GM21528 (cell line): Measurements from ENCODE around the gene ADARB1.

ENCODE experiments used
- ATAC-seq: cut with Tn5 transposase; IDR thresholded peaks from one replicate; pipeline ENCODE4 v1.9.1; 2021; ENCODE audit warnings: mild to moderate bottlenecking, moderate library complexity; ENCODE audit not compliant: unreplicated experiment, low FRiP score

The ADARB1 gene

DNA sequence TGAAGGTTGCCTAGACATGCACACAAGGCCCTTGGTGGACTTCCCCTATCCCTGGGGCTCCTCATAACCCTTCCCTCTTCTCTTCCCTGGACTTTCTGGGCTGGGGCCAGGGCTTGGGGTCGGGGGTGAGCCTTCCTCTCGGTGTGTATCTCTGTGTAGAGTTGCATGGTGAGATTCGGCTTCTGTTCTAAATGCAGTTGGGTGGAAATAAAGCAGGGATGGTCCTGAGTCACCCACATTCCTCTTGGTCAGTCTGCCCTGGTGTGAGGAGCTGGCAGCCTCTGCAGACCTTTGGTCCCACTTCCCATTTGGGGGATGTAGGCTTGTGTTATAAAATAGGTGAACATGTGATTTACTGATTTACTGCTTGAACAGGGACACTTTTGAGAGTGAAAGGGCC is 38.0 kb downstream of the ADARB1 start:
- ATAC-seq, result no peak

DNA sequence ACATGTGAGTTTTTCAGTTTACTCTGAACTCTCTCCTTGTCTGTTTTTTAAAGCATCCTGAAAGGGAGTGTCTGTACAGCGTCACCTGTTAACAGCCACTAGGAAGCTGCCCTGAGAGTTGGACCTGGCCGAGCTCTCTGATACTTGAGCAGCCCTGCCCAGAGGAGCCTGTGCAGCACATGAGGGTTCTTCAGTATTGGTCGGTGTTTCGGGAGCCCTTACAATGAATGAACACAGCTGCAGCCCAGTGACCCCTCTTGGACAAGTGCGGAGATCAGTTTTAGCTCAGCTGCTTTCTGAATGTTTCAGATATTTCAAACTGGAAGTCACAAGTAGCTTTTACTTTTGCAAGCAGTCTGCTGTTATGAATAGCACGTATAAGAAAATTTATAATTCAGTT is 39.2 kb downstream of the ADARB1 start:
- no peak for ATAC-seq

DNA sequence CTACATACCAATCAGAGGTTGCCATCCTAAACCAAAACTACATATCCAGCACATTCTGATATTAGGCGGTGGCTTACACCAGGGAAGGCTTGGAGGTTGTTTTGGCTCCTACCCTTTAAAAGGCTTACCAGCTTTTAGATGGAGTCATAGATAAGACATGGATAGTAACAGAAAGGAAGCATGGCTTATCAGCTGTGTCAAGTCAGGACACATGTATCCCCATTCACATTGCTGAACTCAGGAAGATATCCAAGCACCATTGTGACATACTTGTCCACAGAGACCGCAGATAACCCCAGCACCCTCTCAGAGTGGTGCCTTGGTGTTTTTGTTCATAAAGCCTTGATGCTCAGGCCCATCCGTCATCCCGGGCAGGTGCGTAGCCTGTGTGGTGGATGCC is 39.7 kb downstream of the ADARB1 start:
- no peak for ATAC-seq

DNA sequence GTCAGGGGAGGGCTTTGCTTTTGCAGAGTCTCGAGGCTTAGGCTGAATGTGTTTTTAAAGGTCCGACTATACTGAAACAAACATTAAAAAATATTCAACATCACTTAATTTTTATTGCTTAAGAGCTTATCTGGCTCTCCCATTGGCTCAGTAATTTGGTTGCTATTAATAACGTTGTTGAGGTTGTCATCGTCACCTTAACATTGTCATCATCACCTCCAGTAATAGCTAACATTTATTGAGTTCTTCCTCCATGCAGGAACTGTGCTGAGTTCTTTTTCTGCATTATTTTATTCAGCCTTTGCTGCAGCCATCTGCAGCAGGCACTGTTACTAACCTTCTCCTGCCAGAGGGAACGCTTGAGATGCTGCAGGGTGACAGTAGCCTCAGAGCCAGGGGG is 40.1 kb downstream of the ADARB1 start:
- no peak for ATAC-seq

DNA sequence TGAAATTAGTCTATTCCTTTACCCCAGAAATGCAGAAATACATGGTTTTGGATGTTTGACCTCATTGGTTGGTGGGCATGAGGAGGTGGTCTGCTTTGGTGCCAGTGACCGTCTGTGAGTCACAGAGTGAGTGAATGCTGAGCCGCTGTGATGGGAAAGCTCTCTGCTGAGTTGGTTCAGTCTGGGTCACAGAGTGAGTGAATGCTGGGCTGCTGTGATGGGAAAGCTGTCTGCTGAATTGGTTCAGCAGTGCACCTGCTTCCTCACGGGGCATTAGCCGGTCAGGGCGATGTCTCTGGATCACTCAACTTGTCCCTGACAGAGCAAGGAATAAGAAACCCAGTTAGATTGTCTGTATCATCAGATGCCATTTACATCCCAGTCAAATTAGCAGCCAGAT is 40.8 kb downstream of the ADARB1 start:
- ATAC-seq, result no peak

DNA sequence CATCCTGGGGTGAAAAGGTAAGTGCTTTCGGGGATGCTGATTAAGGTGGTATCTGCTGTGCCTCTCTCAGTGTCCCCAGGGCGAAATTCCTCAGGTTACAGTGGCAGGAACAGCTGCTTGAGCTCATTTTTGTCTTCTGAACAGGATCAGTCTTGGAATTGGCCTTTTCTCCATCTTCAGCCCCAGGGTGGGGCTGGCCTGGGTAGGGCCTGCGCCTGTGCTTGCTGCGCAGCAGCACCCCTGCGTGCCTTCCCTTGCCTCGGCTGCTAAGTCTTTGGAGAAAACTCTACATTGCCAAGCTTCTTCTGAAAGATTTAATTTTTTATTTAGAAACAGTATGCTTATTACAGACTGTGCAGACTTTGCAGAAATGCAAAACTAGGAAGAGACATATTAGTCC is 41.7 kb downstream of the ADARB1 start:
- no peak for ATAC-seq

DNA sequence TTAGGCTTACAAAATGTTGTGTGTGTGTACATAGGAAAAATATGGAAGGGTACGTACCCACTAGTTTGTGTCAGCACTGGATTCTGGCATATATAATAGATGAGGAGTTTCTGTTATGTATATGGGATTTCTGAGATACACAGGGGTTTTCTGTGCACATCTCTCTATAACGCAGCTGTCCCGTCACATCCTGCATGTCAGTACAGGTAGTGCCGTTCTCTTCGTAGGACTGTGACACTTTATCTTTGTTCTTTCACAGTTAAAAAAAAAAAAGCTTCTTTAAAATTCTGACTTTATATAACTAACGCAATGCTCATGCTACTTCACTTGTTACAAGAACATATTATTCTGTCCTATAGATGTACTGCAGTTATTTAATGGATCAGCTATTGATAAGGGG is 42.9 kb downstream of the ADARB1 start:
- no peak for ATAC-seq

DNA sequence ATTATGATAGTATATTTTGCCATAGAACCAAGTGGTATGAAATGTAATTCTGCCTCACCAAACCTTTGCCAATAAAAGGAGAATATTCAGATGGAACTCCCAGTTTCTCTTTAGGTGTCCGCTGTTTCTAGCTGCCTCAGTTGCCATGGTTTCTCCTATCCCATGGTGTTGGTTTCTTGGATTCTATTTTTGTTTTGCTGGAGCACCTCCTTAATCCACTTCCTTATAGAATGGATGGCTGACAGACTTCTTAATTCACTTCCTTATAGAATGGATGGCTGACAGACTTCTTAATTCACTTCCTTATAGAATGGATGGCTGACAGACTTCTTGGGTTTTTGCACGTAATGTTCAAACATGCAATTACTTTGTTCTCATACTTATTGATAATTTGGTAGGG is 43.7 kb downstream of the ADARB1 start:
- no peak for ATAC-seq

DNA sequence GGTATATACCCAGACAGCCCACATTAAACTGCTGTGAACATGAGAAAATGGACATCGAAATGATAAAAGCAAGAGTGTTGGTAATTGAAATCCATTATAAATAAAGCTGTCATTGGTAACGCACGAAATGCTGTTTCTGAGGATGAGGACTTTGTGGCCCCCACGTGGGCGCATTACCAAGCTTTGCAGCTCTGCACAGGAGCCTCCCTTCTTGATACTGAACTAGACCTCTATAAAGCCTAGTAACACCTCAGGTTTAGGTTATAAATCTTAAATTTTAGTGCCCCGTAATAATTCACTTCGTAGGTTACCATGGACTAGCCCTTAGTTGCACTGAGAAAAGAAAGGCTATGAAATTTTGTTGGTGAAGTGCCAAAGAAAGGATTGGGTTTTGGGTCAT is 45.4 kb downstream of the ADARB1 start:
- ATAC-seq, result no peak

DNA sequence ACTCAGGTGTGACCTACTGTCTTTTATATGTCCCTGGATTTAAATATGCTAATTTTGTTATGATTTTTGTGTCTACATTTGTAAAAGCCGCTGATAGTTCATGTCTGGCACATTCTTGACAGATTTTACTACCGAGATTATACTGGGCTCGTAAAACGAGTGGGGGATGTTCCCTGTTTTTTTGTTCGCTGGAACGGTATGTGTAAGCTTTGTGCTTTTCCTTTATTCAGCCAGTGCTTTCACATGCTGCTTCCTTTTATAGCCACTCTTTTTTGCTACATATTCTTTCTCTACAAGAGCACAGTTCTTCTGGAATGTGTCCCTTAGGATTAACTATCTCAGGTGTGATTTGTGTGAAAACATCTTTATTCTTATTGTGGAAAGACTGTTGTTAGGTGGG is 46.6 kb downstream of the ADARB1 start:
- ATAC-seq, result no peak

DNA sequence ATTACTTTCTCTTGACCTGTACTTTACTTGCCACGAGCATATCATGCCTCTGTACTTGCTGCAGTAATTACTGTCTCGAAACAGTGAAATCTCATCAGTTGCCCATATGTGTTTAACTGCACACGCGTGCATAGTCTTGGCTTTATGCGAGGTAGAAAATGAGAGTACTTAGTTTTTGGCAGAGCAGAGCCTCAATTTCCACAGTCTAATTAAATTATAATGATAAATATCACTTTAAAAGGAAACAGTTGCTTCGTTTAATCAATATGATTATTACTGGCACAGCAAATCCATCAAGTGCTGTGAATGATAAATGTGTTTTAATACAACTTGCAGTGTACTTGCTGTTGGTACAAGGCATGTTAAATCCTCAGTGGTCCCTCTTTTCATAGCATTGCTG is 47.6 kb downstream of the ADARB1 start:
- no peak for ATAC-seq

DNA sequence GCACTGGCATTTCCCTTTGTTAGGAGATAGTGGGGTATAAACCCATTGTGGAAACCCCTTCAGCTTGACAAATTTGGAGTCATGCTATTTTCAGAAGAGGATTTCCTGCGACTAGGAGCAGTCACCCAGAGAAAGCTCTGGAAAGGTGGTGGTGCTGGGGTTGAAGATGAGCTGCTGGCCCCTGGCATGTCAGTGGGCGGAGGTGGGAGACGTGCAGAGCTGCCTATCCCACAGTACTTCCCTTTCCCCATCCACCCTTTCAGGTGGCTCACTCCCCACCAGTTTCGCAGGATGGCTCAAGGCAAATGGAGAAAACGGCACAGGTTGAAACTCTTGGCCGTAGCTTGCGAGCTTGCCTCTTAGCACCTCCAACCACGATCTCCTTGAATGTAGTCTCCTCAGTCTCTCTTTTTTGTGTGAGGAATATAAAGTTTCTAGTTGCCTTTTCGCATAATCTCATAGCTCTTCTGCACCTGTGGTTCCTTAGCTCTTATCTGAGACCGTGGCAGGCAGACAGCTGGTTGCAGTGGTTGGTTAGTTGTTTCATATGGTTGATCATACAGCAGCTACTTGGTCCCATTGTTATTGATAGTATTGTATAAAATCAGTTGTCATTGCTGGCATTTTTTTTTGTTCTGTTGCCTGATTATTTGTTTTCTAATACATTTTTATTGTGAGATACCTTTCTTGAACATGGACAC is 48.2 kb downstream of the ADARB1 start:
- no peak for ATAC-seq

DNA sequence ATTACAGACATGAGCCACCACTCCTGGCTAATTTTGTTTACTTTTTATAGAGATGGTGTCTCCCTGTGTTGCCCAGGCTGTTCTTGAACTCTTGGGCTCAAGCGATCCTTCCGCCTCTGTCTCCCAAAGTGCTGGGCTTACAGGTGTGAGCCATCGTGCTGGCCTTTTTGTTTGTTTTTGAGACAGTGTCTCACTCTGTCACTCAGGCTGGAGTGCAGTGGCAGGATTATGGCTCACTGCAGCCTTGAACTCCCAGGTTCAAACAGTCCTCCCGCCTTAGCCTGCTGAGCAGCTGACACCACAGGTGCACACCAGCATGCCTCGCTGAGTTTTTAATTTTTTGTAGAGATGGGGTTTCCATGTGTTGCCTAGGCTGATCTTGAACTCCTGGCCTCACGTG is 49.1 kb downstream of the ADARB1 start:
- ATAC-seq, result no peak

DNA sequence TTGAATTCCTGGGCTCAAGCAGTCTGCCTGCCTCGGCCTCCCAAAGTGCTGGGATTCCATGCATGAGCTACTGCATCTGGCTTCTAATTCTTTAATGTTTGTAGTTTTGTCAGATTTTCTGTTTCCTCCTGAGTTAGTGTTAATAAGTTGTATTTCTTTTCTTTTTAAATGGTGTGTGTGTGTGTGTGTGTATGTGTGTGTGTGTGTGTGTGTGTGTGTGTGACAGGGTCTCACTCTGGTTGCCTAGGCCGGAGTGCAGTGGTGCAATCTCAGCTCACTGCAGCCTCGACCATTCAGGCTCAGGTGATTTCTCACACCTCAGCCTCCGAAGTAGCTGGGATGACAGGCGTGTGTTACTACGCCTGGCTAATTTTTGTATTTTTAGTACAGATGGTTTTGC is 50.2 kb downstream of the ADARB1 start:
- ATAC-seq, result no peak

DNA sequence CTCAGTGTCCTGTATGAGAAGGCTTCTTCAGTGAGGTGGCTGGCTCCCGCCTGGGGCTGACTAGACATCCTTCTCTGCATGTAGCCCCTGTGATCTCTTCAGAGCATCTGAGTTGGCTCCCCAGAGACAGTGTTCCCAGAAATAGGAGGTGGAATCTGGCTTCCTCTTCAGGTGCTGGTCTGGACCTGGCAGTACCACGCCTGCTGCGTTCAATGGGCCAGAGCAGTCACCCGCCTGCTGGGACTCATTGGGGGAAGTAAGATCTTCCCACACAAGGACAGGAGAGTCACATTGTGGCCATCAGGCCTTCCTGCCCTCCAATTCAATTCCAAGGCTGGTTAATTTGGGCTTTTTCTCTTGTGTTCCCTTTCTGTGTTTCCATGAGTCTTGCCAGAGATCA is 51.0 kb downstream of the ADARB1 start:
- ATAC-seq, result no peak

DNA sequence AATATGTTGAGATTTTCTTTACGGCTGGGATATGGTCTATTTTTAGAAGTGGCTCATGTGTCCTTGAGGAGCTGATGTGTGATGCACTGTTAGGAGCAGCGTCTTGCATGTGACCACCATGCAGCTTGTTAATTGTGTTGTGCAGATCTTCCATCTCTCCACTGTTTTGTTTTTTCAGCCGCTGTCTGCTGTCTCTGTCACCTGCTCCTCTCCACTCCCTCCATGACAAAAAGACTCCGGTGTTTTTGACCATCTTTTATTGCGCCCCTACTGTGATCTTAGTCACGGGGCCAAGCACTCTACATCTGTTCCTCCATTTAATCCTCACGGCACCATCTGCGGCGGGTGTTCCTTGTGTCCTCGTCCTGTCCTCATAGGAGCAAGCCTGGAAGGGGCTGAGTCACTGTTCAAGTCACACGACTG is 51.8 kb downstream of the ADARB1 start:
- ATAC-seq, result no peak

DNA sequence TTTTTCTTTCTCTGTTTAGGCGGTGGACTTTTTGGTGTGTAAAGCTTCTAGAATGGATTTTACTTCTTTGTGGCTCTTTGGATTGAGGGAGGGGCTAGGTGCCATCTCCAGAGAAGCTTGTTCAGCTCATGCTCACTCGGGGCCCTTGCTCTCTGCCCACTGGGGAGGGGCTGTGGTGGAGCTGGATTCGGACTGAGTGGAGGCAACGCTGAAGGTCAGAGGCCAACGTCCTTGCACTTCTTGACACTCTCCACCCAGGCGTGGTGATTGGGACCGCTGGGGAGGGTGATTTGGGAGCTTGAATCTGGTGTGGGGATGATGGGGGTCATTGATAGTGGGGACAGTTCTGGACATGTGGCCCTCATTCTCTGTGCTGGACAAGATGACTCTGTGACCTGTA is 52.6 kb downstream of the ADARB1 start:
- no peak for ATAC-seq

DNA sequence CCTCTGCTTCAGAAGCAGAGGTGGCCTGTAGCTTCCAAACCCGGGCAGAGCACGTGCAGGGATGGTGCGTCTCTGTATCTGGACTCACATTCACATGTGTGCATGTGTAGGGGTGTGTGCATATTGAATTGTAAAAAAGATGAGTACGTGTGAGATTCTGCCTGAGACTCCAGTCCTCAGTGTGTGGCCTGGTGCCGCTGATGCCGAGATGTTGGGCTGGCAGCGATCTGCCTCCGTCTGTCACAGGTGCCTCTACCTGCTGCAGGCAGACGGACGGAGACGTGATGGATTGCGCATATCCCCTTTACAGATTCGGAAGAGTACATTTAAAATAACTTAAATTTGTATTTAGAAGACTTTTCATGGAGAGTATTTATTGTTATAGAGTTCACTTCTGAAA is 53.6 kb downstream of the ADARB1 start:
- no peak for ATAC-seq

DNA sequence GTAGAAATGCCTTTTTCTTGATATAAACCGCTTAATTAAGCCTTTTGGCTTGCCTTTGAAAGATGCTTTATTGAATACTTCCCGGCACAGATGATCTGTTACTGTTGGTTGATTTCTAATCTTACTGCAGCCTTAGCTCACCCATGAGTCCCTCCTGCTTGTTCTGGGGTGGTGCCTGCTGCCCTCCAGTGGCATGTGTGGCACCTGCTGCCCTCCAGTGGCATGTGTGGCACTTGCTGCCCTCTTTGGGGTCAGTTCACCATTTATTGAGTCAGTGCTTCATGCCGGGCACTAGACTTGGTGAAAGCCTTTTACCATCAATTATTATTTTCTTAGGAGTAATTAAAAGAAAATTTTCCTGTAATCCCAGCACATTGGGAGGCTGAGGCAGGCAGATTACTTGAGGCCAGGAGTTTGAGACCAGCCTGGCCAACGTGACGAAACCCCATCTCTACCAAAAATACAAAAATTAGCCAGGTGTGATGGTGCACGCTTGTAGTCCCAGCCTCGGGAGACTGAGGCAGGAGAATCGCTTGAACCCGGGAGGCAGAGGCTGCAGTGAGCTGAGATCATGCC is 54.3 kb downstream of the ADARB1 start:
- no peak for ATAC-seq

DNA sequence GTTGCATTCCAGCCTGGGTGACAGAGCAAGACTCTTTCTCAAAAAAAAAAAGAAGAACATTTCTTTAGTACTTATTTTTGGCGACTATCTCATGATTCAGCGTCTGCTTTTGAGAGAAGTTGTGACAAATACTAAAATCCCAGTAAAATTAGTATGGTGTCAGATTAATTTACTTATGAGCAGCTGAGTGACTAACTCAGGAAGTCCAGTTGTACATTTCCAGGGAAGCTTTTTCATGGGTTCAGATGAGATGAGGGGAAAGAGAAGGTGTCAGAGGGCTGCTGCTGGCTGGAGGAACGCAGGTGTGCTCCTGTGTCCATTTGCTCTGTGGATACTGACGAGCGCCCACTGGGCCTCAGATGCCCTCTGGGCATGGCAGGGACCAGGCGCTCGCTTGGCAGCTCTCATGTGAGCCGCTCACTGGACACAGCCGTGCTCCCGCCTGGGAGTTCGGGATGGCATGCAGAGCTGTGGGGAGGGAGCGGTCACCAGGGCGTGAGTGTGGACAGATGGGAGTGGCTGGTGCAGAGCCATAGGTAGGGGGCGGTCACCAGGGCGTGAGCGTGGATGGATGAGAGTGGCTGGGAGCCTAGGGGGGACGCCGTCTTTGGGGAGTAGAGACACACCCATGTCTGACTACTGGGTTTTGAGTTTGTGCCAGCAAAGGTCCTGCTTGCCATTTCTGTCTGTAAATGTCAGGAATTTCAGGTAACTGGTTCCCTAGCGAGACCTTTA is 55.0 kb downstream of the ADARB1 start:
- no peak for ATAC-seq

DNA sequence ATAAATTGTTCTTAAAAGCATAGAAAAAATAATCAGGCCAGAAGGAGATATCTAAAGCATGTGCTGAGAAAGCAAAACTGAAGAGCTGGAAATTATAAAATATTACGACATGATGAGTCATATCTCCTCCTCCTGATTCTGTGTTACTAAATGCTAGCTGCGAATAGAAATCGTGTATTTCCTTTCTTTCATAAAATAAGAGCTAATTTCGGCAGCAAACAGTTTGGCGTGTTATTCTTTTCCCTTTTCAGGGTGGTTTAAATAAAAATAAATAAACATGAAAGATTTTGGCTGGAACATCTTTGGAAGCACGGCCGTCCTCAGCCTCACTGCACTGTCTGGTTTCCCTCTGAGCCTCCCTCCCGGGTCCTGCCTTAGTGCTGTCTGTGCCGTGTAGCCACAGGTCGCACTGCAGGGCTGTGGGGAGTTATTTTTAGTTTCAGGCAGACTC is 56.0 kb downstream of the ADARB1 start:
- ATAC-seq, result no peak

DNA sequence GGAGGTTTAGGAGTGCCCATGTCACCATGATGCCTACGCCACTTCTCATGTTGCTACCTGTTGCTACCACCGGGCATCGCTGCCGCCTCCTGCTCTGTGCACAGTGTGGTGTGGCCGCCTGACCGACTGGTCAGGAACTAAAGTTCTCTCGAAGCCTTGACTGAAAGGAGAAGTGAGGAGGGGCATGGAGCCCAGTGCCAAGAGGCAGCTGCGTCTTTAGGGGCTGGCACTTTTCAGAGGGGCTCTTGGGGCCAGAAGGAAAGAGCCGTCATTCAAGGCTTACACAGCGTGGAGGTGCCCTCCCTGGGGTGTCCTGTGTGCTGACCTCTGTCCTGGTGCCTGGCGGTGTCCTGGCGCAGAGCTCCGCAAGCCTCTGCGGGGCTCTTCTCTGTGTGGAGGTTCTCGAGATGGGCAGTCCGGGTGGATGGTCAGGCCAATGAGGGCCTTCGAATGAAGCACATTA is 57.2 kb downstream of the ADARB1 start:
- ATAC-seq, result no peak
